ENCODE results near the gene TUT1. TPM values are rescaled to one million over a fixed set of nuclear protein-coding genes. Genes with fewer than 3 reads are reported as not detected.
"Not testable (repeated sequence)": the region's sequence is repeated elsewhere in the genome, so short reads cannot be mapped to it uniquely, and the experiment has no call there.

Gene TUT1
- total RNA-seq, 1 experiment from 2014 or later: 9.8 TPM

DNA sequence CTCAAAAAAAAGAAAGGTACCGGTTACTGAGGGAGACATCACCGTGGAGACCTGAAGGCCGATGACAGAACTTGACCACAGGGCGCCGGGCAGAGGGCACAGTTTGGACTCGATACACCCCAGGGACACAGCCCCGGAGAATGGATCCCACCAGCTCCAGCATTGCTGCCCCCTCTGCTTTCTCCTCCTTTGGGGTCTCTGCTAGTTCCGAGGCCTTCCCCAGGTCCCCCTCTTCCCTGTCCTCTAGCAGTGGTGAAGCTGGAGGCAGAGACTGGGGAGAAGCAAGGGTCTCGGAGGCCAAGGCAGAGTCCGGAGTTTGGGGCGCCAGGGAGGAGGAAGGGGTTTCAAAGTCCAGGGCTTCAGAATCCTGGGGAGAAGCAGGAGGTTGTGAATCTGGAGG, 12.8 kb downstream of the TUT1 start:
- no peak for DNase-seq (ENCODE audit: low read depth)

- DNase-seq (ENCODE audit: low read depth): no peak
Measured at GRCh38 chr11:62577046-62577714, 14.1 kb downstream of the TUT1 start.

- no peak for DNase-seq (ENCODE audit: low read depth)
Measured at GRCh38 chr11:62575837-62576236, 15.5 kb downstream of the TUT1 start.

DNA sequence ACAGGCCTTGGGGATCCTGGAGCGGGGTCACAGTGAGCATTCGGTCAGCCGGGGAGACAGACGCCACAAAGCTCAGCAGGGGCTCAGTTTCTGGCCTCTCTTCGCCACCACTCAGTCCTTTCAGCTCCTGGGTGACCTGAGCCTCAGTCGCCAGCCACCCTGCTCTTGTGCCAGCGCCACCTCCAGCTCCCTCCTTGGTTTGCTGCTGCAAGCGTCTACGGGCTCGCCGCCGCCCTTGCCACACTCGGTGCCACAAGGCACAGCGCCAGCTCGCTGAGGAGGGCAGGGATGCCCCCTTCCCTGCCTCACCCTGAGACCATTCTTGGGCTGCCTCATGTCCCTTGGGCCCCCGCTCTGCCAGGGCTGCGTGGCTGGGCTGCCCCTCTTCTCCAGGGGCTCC, 16.2 kb downstream of the TUT1 start:
- DNase-seq (ENCODE audit: low read depth): no peak

- peak; percentile 61 for DNase-seq (ENCODE audit: low read depth)
Measured at GRCh38 chr11:62574363-62575071, 16.8 kb downstream of the TUT1 start.

GRCh38 chr11:62573592-62574362, 17.5 kb downstream of the TUT1 start, which contains the start of gene EEF1G:
TSS of gene EEF1G (minus strand) at chr11:62573891. CDS start at chr11:62573842, 49 bp downstream.
- peak; percentile 100 for DNase-seq (ENCODE audit: low read depth)

DNA sequence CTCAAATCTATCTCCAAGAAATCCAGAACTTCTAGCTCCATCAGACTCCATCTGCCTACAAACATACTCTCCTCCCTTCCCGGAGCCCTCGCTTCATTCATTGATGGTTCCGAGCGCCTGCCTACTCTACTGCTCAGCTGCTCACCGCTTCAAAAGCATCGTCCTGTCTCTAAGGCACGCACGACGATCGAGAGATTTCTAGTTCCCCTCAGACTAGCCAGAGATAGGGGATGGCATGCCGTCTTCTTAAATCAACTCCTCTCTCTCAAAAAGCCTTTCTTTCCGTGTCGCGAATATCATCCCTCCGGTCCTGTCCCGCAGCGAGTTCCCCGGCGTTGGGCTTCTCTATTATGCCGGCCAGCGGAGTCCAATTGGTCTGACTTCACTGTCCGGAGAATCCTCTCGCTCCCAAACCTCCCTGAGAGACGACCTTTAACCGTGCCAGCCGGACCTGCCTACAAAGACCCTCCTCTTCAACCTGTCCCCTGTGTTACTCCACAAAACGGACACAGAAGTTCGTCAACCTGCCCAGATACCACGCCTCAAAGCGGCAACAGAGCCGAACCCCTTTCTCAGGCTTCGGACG, 18.2 kb downstream of the TUT1 start:
- no peak for DNase-seq (ENCODE audit: low read depth)

DNA sequence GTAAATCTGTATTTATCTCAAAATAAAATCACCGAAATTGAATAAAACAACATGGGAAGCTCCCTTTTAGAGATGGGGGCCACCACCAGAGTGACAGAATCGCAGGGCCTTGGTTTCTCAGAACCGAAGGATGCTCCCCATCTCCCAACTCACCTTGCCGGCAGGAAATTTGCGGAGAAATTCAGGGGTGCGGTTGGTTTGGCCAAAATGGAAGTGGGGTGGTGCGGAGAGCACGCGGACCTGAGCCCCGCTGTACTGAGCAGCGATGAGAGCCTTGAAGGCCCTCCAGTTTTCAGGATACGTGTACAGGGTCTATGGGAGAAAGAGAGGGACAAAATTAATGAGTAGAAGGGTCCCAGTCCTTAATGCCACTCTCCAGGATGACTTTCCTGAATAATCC, 18.9 kb downstream of the TUT1 start:
- DNase-seq (ENCODE audit: low read depth): no peak

GRCh38 chr11:62571493-62571892, 19.8 kb downstream of the TUT1 start:
- DNase-seq (ENCODE audit: low read depth): not testable (repeated sequence)

DNA sequence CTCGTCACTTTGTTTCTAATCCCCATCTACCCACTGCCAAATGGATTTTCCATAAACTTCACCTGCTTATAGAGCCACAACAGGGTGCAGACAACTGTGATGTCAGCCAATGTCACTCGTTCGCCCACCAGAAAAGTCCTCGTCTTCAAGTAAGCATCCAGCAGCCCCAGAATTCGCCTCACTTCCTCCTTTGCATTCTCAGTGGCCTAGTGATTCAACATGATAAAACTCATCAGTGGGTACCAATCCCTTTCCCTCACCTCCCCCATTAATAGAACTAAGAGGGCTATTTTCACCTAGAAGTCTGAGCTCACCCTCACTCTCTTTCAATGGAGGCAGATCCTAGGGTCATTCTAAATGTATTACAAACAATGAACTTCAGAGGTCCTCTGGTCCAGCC, 20.4 kb downstream of the TUT1 start:
- not testable (repeated sequence) for DNase-seq (ENCODE audit: low read depth)

DNA sequence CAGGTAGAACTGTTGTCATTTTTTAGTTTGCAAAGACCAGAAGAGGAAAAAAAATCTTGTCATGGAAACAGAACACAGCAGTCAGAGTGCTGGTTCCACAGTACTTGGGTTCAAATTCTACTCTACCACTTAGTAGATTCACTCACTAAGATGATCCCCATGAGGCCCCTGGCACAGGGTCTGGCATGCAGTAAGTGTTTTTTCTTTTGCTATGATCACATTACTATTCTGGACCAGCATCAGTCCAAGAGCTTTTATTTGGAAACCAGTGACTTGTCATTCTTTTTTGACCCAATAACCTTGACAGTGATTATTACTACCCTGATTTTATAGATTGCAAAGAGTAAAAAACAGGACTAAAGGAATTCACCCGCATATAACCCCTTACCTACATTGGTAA, 21.7 kb downstream of the TUT1 start:
- no peak for DNase-seq (ENCODE audit: low read depth)

DNA sequence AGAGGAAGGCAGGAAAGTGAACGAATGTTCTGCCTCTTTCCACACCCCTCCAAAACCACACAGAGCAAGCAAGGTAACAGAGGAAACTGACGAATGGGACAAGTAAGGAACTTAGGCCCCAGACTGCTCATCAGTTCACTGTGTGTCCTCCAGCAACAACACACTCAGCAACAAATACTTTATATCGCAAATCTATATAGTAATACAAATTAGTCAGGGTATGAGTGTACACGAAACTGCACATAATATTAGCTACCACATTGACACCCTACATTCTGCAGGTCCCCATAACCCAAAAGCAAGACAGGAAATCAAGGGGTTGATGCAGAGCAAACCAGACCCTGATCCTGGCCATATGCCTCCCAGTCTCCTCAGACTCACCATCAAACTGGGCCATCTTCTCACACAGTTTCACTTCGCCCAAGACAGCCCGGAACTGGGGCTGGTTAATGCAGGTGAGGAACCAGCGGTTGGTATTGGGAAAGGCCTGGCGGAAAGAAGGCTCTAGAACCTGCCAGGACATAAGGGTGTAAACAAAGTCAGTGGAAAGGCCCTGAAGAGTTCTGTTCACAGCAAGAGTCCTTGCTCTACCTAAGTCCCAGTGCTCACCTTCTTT, 24.2 kb downstream of the TUT1 start:
- DNase-seq (ENCODE audit: low read depth): no peak

DNA sequence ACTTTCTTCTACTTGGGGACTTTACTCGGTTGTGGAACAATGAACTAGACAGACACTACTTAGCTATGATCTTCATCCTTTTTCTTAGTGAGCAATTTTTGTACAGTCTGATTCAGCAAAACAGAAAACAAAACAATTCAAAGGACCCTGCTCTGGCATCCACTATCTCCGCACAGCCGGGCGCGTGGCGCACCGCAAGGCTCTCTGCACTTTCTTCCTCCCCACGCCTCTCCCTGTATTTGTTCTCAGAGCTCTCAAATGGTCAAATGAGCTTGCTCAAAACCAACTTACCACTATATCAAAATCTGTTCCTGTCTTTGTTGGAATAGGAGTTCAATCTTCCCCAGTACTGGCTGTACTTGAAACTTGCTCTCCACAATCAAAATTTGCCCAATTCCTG, 25.1 kb downstream of the TUT1 start:
- DNase-seq (ENCODE audit: low read depth): no peak

- DNase-seq (ENCODE audit: low read depth): no peak
Measured at GRCh38 chr11:62565100-62565802, 26.1 kb downstream of the TUT1 start.

DNA sequence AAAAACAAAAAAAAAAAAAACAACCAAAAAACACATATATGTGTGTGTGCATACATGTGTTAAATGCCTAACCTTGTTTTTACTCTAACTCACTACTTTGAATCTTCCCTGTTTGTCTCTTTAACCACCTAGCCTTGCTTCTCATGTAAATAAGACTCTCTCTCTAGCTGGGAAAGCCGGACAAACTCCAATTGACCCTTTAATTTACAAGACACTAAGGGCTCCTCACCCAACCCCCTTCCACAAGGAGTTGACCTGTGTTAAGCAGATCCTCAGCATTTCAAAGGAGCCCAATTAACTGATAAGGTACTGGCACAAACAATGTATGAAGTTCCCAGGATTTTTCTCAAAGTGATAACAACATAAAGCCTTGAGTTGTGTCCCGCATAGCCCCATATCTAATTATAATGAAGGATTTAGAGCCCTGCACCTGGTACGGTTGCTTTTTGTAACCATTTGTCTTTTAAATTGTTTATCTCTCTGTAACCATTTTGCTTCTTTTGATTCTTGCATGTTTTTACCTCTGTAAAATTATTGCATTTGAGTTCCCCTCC, 29.6 kb downstream of the TUT1 start:
- DNase-seq (ENCODE audit: low read depth): not testable (repeated sequence)

DNA sequence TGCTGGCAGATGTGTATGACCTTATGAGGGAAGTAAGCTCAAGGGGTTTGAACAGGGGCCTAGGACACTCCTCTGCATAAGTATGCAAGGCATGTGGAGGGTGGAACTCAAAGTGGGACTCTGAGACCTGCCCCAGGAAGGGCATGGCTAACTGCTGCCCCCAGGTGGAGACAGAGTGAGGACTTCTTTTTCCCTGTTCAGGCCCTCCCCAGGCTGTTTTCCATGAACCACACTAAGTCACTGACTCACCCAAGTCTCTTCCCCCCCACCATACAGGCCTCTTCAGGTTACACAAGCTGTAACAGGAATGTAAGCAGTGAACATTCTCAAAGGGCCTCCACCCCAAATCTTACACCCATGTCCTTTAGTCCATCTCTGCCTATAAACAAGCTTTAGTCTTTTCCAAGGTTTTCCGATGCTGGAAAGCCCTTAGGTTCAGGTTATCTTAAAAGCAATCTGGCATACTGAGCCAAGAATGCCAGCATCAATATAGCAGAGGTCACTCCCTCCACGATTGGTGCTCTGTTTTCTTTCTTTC, 30.7 kb downstream of the TUT1 start:
- DNase-seq (ENCODE audit: low read depth): peak; percentile 97

DNA sequence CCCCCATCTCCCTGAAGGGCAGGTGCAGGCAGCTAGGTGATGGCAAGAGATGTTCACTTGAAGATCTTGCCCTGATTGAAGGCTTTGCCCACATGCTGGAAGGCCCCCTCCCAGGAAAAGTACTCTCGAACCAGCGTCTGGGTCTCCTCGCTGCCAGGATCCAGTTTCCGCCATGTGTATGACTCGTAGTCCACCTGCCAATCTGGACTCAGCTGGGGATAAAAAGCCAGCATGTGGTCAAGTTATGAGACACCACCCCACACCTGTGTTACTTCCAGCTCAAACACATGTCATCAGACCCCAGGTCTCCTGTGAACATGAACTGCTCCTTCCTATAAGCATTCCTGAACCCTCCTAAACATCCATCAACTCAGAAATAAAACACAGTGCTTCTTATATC, 31.7 kb downstream of the TUT1 start:
- DNase-seq (ENCODE audit: low read depth): peak; percentile 29

DNA sequence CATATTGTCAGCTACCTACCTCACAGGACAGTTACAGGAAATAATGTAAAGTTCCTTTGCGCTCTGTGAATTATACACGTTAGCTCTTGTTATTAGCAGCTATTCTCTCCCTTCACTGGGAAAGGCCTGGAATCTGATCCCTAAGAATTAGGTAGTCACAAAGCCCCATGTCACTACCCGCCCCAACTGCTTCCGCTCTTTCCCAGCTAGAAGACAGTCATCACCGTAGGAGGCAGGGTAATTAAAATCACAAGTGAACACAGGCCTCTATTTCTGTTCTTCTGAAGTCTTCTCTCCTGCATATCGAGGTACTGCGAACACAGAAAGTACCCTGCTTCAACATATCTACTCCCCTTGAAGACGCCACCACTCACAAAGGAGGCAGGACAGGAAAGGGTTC, 32.1 kb downstream of the TUT1 start:
- DNase-seq (ENCODE audit: low read depth): no peak

DNA sequence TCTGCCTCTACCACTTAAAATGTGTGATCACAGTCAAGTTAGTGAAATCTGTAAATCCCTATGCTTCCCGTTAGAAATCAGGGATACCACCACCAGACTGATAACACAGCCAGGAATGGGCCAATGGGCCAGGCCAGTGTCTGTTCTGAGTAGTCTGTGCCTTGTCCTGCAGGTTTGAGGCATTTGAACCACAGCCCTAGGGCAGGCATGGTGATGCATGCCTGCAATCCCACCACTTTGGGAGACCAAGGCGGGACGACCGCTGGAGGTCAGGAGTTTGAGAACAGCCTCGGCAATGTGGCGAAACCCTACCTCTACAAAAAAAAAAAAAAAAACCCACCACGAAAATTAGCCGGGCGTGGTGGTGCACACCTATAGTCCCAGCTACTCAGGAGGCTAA, 32.7 kb downstream of the TUT1 start:
- no peak for DNase-seq (ENCODE audit: low read depth)

DNA sequence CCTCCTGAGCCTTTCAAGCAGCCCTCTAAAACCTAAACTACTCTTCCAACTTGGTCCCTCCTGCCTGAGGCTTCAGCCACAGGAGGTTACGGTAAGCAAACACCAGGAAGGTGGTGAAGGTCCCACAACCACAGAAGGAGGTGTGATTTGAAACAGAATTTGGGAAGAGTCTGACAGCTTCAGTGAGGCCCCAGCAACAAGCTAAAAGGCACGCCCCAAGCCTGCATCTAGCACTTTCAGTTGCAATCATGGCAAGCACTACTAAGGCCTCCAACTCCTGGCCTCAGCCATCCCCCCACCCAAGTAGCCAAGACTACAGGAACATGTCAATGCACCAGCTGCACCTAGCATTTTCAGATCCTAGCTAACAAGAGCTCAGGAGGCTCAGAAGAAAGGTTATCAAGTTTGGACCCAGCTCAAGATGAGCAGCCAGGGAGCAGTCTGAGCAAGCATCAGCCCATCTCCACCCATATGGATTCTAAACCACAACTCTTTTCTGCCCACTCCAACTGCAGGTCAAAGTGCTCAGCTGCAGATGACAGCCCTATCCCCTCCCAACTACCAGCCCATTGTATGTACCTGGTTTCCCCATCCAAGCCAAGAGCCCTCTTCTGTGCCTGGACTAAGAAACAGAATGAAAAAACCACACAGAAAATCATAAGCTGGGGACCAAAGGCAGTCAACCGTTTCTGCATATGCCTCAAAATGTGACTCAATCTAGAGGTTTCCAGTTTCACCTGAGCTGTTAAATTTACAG, 34.3 kb downstream of the TUT1 start:
- peak; percentile 15 for DNase-seq (ENCODE audit: low read depth)
